Neutrophil (primary cell): ENCODE results near the gene FAM9B.

Experiments
- H3K27ac ChIP-seq: fragments of 200-600 bp; sonication (generic); 2 replicates; pipeline ENCODE4 v1.5.1; 2016; ENCODE audit warnings: mild to moderate bottlenecking, moderate library complexity
- H3K27me3 ChIP-seq: fragments of 200-600 bp; sonication (generic); 2 replicates; pipeline ENCODE4 v1.6.0; 2016; ENCODE audit warnings: mild to moderate bottlenecking
- H3K36me3 ChIP-seq: fragments of 200-600 bp; sonication (generic); 2 replicates; pipeline ENCODE4 v1.5.1; 2017
- H3K4me1 ChIP-seq, 2 experiments: fragments of 200-600 bp in 1 of 2; sonication (generic) in 1 of 2; 1 replicate in 1 of 2; 2 replicates in 1 of 2; pipeline versions ENCODE4 v1.5.1 to v1.6.1; 2013 to 2016; ENCODE audit warnings: low read depth in 1 of 2, low read length in 1 of 2, mild to moderate bottlenecking in 1 of 2, moderate library complexity in 1 of 2; ENCODE audit not compliant: control insufficient read depth in 1 of 2, insufficient read depth in 1 of 2
- H3K4me3 ChIP-seq, 2 experiments: fragments of 200-600 bp in 1 of 2; sonication (generic) in 1 of 2; 1 replicate in 1 of 2; 2 replicates in 1 of 2; pipeline ENCODE4 v1.5.1; 2013 to 2016; ENCODE audit warnings: low read depth in 1 of 2, low read length in 1 of 2, mild to moderate bottlenecking in 1 of 2, moderate library complexity in 1 of 2
- H3K9me3 ChIP-seq: fragments of 200-600 bp; sonication (generic); 2 replicates; pipeline ENCODE4 v1.5.1; 2016
- TF ChIP-seq, protein P1 (sequence below): fragments of 200-600 bp; sonication (generic); IDR thresholded peaks from 2 replicates; pipeline ENCODE4 v1.5.1; 2016; ENCODE audit warnings: antibody characterized with exemption

Gene FAM9B

DNA sequence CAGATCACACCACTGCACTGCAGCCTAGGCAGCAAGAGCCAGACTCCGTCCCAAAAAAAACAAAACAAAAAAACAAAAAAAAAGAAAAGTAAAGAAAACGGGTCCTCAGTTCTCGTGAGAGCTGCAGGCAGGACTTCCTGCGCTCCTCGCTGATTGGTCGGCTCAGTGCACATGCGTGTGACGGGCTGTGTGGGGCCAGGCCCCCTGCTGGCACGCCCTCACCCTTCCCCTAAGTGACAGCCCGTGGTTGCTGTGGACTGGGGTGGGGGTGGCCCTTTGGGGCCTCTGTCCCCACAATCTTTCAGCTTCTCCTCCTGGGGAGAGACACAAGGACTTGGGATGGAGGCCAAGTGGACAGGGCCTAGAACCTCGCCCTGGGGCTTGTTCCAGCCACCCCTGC, at the start of gene FAM9B:
Gene FAM9B (minus strand): TSS at position 139 of the 400 bp plus-strand sequence. CDS start 1,141 bp downstream, outside the sequence.
- no peaks in the 10 kb centered on the region for H3K27me3 ChIP-seq
- TF ChIP-seq, protein P1, sequence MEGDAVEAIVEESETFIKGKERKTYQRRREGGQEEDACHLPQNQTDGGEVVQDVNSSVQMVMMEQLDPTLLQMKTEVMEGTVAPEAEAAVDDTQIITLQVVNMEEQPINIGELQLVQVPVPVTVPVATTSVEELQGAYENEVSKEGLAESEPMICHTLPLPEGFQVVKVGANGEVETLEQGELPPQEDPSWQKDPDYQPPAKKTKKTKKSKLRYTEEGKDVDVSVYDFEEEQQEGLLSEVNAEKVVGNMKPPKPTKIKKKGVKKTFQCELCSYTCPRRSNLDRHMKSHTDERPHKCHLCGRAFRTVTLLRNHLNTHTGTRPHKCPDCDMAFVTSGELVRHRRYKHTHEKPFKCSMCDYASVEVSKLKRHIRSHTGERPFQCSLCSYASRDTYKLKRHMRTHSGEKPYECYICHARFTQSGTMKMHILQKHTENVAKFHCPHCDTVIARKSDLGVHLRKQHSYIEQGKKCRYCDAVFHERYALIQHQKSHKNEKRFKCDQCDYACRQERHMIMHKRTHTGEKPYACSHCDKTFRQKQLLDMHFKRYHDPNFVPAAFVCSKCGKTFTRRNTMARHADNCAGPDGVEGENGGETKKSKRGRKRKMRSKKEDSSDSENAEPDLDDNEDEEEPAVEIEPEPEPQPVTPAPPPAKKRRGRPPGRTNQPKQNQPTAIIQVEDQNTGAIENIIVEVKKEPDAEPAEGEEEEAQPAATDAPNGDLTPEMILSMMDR, result no peak
- no peaks in the 10 kb centered on the region for H3K9me3 ChIP-seq
- H3K36me3 ChIP-seq, result no peaks in the 10 kb centered on the region
- H3K27ac ChIP-seq, result no peak within 1 kb of the TSS
- H3K4me3 ChIP-seq, result no peak within 1 kb of the TSS
- no peaks in the 10 kb centered on the region for H3K4me1 ChIP-seq

DNA sequence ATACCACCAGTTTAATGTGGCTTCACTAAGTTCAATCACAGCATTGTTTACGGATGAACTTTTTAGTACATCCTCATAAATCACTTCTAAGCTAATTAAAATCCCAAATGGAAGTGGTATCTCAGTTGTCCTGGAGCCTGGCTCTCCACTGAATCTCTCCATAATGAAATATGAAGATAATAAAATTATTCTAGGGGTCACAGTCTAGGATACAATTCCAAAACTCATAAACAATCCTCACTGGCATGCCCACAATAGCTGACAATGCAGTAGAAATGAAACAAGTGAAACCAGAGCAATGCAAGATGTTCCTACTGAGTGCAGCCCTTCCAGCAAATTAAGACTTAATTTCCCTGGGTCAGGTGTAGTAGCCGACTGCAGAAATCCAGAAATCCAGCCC, 47.3 kb upstream of the FAM9B start:
- Histone ChIP-seq H3K27ac (no peak overlapping the region), H3K36me3 (no peaks in the 10 kb centered on the region), H3K4me3 (no peak overlapping the region), H3K9me3 (no peaks in the 10 kb centered on the region), H3K4me1 (no peaks in the 10 kb centered on the region), H3K27me3 (no peaks in the 10 kb centered on the region)
- TF ChIP-seq, protein P1, result no peak

DNA sequence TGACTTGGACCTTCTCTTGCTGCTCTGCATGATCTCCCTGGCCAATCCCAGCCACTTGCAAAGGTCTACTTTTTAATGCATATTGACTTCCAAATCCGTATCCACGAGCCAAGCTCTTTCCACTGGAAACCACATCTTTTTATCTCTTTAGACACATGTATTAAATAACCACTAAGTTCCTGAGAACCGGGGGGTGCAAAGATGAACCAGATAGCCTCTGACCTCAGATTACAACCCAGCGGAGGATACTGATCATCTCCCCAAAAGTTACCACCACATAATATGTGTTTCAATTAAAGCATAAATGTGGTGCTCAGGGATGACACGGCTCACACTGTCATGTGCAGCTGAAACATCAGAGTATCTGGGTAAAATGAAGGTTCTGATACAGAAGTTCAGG, 40.4 kb upstream of the FAM9B start:
- Histone ChIP-seq H3K9me3 (no peaks in the 10 kb centered on the region), H3K4me1 (no peaks in the 10 kb centered on the region), H3K27me3 (no peaks in the 10 kb centered on the region), H3K27ac (no peak overlapping the region), H3K36me3 (no peaks in the 10 kb centered on the region), H3K4me3 (no peak overlapping the region)
- TF ChIP-seq, protein P1, result no peak

DNA sequence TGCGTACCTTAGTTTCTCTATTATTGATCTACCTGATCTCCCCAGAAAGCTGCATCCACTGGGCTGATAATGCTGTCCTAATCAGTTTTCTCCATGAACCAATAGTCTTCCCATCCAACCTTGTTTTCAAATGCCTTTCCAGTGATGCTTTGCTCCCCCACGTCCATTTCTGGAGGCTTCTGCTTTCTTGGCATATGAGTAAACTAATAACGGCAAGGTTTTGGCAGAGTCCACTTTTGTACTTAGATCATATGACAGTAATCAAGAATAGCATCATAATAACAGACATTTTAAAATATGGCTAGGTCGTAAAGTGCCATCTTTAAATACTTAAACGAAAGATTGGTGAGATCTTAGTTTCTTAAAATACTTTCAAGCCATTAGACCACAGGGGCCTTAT, 38.4 kb upstream of the FAM9B start:
- no peaks in the 10 kb centered on the region for H3K9me3 ChIP-seq
- H3K27ac ChIP-seq, result no peak overlapping the region
- H3K27me3 ChIP-seq, result no peaks in the 10 kb centered on the region
- TF ChIP-seq, protein P1, result no peak
- no peaks in the 10 kb centered on the region for H3K36me3 ChIP-seq
- no peaks in the 10 kb centered on the region for H3K4me1 ChIP-seq
- no peak overlapping the region for H3K4me3 ChIP-seq

DNA sequence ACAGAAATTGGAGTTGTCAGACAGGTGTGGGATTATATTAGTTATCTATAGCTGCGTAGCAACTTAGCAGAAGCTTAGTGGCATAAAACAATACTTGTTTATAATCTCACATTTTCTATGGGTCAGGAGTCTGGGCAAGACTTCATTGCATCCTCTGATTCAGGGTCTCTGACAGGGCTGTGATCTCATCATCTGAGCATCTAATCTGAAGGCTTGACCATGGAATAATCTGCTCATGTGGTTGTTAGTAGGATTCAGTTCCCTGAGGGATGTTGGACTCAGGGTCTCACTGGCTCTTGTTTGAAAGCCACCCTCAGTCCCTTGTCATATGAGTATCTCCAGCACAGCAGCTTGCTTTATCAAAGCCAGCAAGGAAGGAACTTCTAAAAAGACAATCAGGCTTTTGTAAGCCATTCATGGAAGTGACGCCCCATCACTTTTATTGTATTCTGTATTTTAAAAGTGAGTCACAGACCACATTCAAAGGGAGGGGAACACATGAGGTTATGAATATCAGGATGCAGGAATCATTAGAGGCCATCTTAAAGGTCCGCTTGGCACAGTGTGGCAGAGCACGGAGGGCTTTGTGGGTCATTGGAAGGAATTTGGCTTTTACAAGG, 37.2 kb upstream of the FAM9B start:
- no peak overlapping the region for H3K4me3 ChIP-seq
- H3K27ac ChIP-seq, result no peak overlapping the region
- no peaks in the 10 kb centered on the region for H3K4me1 ChIP-seq
- H3K27me3 ChIP-seq, result no peaks in the 10 kb centered on the region
- H3K9me3 ChIP-seq, result no peaks in the 10 kb centered on the region
- no peaks in the 10 kb centered on the region for H3K36me3 ChIP-seq
- TF ChIP-seq, protein P1, result no peak
